HG02840 (cell line): ENCODE data around the gene NEK4.
"Not testable (repeated sequence)": the region's sequence is repeated elsewhere in the genome, so short reads cannot be mapped to it uniquely, and the experiment has no call there.

Experiments
- ATAC-seq: cut with Tn5 transposase; IDR thresholded peaks from one replicate; pipeline ENCODE4 v1.9.1; 2021; ENCODE audit warnings: mild to moderate bottlenecking, moderate library complexity, moderate number of reproducible peaks; ENCODE audit not compliant: unreplicated experiment, low FRiP score

The NEK4 gene

GRCh38 chr3:52743152-52743551 is 27.6 kb downstream of the NEK4 start:
- ATAC-seq = no peak

GRCh38 chr3:52742418-52743041 is 28.2 kb downstream of the NEK4 start:
- no peak for ATAC-seq

GRCh38 chr3:52739730-52740129 is 31.0 kb downstream of the NEK4 start:
- ATAC-seq = no peak

GRCh38 chr3:52733256-52733891 is 37.4 kb downstream of the NEK4 start:
- ATAC-seq = no peak

GRCh38 chr3:52731590-52731989 is 39.1 kb downstream of the NEK4 start:
- ATAC-seq = no peak

GRCh38 chr3:52730681-52731080 is 40.1 kb downstream of the NEK4 start:
- ATAC-seq = no peak

GRCh38 chr3:52728753-52729152 is 42.0 kb downstream of the NEK4 start:
- not testable (repeated sequence) for ATAC-seq

- no peak for ATAC-seq
These were observed 46.2 kb downstream of the NEK4 start for GRCh38 chr3:52724511-52724910.

- no peak for ATAC-seq
These were observed 46.8 kb downstream of the NEK4 start for GRCh38 chr3:52723935-52724334.

- ATAC-seq = no peak
These were observed 48.2 kb downstream of the NEK4 start for GRCh38 chr3:52722491-52722890.

GRCh38 chr3:52721730-52722008 is 49.1 kb downstream of the NEK4 start:
- ATAC-seq = no peak

GRCh38 chr3:52721002-52721729 is 49.6 kb downstream of the NEK4 start:
- ATAC-seq = no peak

- no peak for ATAC-seq
These were observed 51.1 kb downstream of the NEK4 start for GRCh38 chr3:52719618-52720017.

- no peak for ATAC-seq
These were observed 54.9 kb downstream of the NEK4 start for GRCh38 chr3:52715714-52716305.

- no peak for ATAC-seq
These were observed 56.1 kb downstream of the NEK4 start for GRCh38 chr3:52714335-52715302.

- no peak for ATAC-seq
These were observed 58.2 kb downstream of the NEK4 start for GRCh38 chr3:52712291-52713212.

GRCh38 chr3:52710512-52710911 is 60.2 kb downstream of the NEK4 start:
- no peak for ATAC-seq

- no peak for ATAC-seq
These were observed 63.2 kb downstream of the NEK4 start for GRCh38 chr3:52707585-52707984.
